Measurements from ENCODE around the gene ADAM23. TPM values are rescaled to one million over a fixed set of nuclear protein-coding genes. Genes with fewer than 3 reads are reported as not detected.

The ADAM23 gene
- polyA plus RNA-seq, 1 of the 3 experiments (the other 2 are of a cell fraction): 3.7 TPM

DNA sequence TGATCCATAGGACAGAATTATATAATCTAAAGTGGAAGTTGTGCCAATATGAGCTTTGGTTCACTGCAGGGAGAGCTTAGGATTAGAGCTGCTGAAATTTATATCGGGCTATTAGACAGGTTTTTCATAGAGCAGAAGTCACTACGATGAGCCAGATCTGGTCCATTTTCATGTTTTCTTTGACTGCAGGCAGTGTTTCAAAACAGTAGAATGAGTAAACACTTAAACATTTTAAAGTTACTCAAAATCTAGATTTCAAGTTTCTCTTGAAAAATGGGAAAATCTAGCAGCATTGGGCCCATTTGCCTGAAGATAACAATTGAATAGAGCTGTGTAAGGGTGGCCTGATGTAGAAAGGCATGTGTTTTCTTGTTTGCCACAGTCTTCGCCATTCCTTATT lies 14.5 kb upstream of the ADAM23 start:
- Histone ChIP-seq H3K4me2 (no peak overlapping the region), H3K9ac (no peak overlapping the region), H3K4me1 (ENCODE audit: control insufficient read depth in 1 of 2, insufficient read depth in 2 of 2, low read depth in 1 of 2, low read length in 1 of 2) (peaks cover 0 to 10% of the 10 kb centered on the region in 2 experiments; a peak in 2 of 4 replicates), H3K9me2 (no peaks in the 10 kb centered on the region), H2AFZ (ENCODE audit: low read depth) (no peak overlapping the region), H3K79me2 (ENCODE audit: insufficient read depth) (no peaks in the 10 kb centered on the region), H3K36me3 (replicated peaks in 1 of 2; ENCODE audit: control insufficient read depth in 1 of 2, insufficient read depth in 2 of 2, low read length in 1 of 2) (no peaks in the 10 kb centered on the region), H4K20me1 (ENCODE audit: insufficient read depth) (no peaks in the 10 kb centered on the region), H3K9me3 (no peaks in the 10 kb centered on the region), H3K27me3 (ENCODE audit: insufficient read depth) (no peaks in the 10 kb centered on the region), H3K27ac (ENCODE audit: low read depth in 2 of 2, low read length in 1 of 2) (no peak overlapping the region), H3F3A (replicated peaks; ENCODE audit: insufficient read depth) (peaks cover 8% of the 10 kb centered on the region), H3K4me3 (ENCODE audit: low read depth in 2 of 2, low read length in 1 of 2) (no peak overlapping the region)
- ChIA-PET POLR2A (no interaction called here), CTCF (interaction anchor here (1.0 to 1.2 kb wide), 2 partner anchors 13 to 36 kb away, joined by 3 read pairs; no protein-coding TSS in a partner anchor)
- 76% methylated on average over 3 of the region's 3 CpGs for WGBS (ENCODE audit: low lambda C conversion rate)
- TF ChIP-seq SMC3 (IDR thresholded peaks at IDR 0.05; ENCODE audit: low read depth, low read length): no peak
- TF ChIP-seq RAD21 (IDR thresholded peaks at IDR 0.05; ENCODE audit: low read length): no peak
- TF ChIP-seq TCF12 (IDR thresholded peaks at IDR 0.05): no peak
- no peak for TF ChIP-seq YY1 (IDR thresholded peaks at IDR 0.05; ENCODE audit: low read depth)
- TF ChIP-seq, protein P1, sequence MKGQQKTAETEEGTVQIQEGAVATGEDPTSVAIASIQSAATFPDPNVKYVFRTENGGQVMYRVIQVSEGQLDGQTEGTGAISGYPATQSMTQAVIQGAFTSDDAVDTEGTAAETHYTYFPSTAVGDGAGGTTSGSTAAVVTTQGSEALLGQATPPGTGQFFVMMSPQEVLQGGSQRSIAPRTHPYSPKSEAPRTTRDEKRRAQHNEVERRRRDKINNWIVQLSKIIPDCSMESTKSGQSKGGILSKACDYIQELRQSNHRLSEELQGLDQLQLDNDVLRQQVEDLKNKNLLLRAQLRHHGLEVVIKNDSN (IDR thresholded peaks at IDR 0.05; ENCODE audit: borderline replicate concordance, low read depth): no peak
- TF ChIP-seq, protein P2, sequence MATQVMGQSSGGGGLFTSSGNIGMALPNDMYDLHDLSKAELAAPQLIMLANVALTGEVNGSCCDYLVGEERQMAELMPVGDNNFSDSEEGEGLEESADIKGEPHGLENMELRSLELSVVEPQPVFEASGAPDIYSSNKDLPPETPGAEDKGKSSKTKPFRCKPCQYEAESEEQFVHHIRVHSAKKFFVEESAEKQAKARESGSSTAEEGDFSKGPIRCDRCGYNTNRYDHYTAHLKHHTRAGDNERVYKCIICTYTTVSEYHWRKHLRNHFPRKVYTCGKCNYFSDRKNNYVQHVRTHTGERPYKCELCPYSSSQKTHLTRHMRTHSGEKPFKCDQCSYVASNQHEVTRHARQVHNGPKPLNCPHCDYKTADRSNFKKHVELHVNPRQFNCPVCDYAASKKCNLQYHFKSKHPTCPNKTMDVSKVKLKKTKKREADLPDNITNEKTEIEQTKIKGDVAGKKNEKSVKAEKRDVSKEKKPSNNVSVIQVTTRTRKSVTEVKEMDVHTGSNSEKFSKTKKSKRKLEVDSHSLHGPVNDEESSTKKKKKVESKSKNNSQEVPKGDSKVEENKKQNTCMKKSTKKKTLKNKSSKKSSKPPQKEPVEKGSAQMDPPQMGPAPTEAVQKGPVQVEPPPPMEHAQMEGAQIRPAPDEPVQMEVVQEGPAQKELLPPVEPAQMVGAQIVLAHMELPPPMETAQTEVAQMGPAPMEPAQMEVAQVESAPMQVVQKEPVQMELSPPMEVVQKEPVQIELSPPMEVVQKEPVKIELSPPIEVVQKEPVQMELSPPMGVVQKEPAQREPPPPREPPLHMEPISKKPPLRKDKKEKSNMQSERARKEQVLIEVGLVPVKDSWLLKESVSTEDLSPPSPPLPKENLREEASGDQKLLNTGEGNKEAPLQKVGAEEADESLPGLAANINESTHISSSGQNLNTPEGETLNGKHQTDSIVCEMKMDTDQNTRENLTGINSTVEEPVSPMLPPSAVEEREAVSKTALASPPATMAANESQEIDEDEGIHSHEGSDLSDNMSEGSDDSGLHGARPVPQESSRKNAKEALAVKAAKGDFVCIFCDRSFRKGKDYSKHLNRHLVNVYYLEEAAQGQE (IDR thresholded peaks at IDR 0.05; ENCODE audit: low read depth, low read length): no peak
- no peak for TF ChIP-seq NRF1 (IDR thresholded peaks at IDR 0.05; ENCODE audit: low read depth, low read length)
- TF ChIP-seq, protein P3, sequence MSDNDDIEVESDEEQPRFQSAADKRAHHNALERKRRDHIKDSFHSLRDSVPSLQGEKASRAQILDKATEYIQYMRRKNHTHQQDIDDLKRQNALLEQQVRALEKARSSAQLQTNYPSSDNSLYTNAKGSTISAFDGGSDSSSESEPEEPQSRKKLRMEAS (IDR thresholded peaks at IDR 0.05; ENCODE audit: low read depth): no peak
- no peak for TF ChIP-seq FOXJ3 (CRISPR knock-in tag; IDR thresholded peaks at IDR 0.05)
- no peak for TF ChIP-seq FOXM1 (IDR thresholded peaks at IDR 0.05; ENCODE audit: low read depth)
- no peak for TF ChIP-seq CHD2 (IDR thresholded peaks at IDR 0.05; ENCODE audit: low read length, partially characterized antibody)
- TF ChIP-seq, protein P4, sequence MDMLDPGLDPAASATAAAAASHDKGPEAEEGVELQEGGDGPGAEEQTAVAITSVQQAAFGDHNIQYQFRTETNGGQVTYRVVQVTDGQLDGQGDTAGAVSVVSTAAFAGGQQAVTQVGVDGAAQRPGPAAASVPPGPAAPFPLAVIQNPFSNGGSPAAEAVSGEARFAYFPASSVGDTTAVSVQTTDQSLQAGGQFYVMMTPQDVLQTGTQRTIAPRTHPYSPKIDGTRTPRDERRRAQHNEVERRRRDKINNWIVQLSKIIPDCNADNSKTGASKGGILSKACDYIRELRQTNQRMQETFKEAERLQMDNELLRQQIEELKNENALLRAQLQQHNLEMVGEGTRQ (IDR thresholded peaks at IDR 0.05; ENCODE audit: borderline replicate concordance, low read depth, low read length): no peak
- TF ChIP-seq, protein P5, sequence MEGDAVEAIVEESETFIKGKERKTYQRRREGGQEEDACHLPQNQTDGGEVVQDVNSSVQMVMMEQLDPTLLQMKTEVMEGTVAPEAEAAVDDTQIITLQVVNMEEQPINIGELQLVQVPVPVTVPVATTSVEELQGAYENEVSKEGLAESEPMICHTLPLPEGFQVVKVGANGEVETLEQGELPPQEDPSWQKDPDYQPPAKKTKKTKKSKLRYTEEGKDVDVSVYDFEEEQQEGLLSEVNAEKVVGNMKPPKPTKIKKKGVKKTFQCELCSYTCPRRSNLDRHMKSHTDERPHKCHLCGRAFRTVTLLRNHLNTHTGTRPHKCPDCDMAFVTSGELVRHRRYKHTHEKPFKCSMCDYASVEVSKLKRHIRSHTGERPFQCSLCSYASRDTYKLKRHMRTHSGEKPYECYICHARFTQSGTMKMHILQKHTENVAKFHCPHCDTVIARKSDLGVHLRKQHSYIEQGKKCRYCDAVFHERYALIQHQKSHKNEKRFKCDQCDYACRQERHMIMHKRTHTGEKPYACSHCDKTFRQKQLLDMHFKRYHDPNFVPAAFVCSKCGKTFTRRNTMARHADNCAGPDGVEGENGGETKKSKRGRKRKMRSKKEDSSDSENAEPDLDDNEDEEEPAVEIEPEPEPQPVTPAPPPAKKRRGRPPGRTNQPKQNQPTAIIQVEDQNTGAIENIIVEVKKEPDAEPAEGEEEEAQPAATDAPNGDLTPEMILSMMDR (IDR thresholded peaks at IDR 0.05): no peak
- no peak for TF ChIP-seq RCOR1 (IDR thresholded peaks at IDR 0.05; ENCODE audit: low read length)
- TF ChIP-seq FOSL2 (IDR thresholded peaks at IDR 0.05; ENCODE audit: borderline replicate concordance, low read depth): no peak
- DNase-seq: no peak

Data from SK-N-SH (cell line).